Erythroblast (primary cell): Measurements from ENCODE around the gene CFAP43.

ENCODE experiments used
- GATA1 ChIP-seq: IDR thresholded peaks from 2 replicates; pipeline ENCODE4 v1.6.1; 2011; ENCODE audit warnings: low read depth, mild to moderate bottlenecking, control low read depth, low read length, moderate library complexity
- POLR2A ChIP-seq: IDR thresholded peaks from 2 replicates; pipeline ENCODE4 v1.6.1; 2011; ENCODE audit warnings: mild to moderate bottlenecking, low read length

GRCh38 chr10:104143829-104144228 lies 88.3 kb downstream of the CFAP43 start:
- no peak for TF ChIP-seq POLR2A
- no peak for TF ChIP-seq GATA1
